PFSK-1 (cell line): ENCODE data around the gene ARID4A.

Experiments used
- FOXP2 ChIP-seq: optimal IDR thresholded peaks from 2 replicates; pipeline ENCODE3; 2011; ENCODE audit warnings: borderline replicate concordance, control low read depth, inconsistent platforms; ENCODE audit not compliant: insufficient read depth; ENCODE audit errors: extremely low read length, extremely low read depth
- POLR2AphosphoS5 ChIP-seq: IDR thresholded peaks from 2 replicates; pipeline ENCODE4 v1.6.1; 2012; ENCODE audit warnings: low read depth, mild to moderate bottlenecking, control low read depth, low read length, moderate library complexity
- SIN3A ChIP-seq: IDR thresholded peaks from 2 replicates; pipeline ENCODE4 v1.6.1; 2012; ENCODE audit warnings: mild to moderate bottlenecking, low read length, moderate library complexity, borderline replicate concordance; ENCODE audit not compliant: insufficient read depth
- TAF1 ChIP-seq: IDR thresholded peaks from 2 replicates; pipeline ENCODE4 v1.6.1; 2012; ENCODE audit warnings: low read length, control low read depth, borderline replicate concordance; ENCODE audit not compliant: insufficient read depth
- TF ChIP-seq, protein P1 (sequence below), 2 experiments: IDR thresholded peaks; 2 replicates each; pipeline versions ENCODE4 v1.6.1 to v1.8.0; 2011 to 2012; ENCODE audit warnings: low read depth in 2 of 2, low read length in 2 of 2, control low read depth in 1 of 2, inconsistent platforms in 1 of 2, mild to moderate bottlenecking in 1 of 2, moderate library complexity in 1 of 2; ENCODE audit not compliant: insufficient read depth in 1 of 2

Gene ARID4A

DNA sequence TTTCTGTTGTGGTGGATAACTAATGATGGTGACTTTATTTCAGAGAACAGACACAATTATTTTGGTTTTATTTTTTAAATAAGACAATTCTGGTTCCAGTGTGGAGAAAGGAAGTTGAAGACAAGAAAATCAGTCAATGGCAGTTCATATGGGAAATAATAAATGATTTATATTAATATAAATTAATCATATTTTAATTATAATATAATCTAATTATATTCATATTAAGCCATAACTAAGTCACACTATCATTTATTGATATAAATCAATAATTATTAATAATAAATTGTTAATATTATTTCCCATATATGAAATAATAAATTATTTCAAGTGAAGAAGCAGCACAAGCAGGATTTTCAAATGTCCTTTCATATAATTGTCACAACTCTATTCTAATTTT lies 100.1 kb downstream of the ARID4A start:
- no peak for TF ChIP-seq POLR2AphosphoS5
- no peak for TF ChIP-seq TAF1
- no peak for TF ChIP-seq FOXP2
- TF ChIP-seq SIN3A: no peak
- TF ChIP-seq, protein P1, sequence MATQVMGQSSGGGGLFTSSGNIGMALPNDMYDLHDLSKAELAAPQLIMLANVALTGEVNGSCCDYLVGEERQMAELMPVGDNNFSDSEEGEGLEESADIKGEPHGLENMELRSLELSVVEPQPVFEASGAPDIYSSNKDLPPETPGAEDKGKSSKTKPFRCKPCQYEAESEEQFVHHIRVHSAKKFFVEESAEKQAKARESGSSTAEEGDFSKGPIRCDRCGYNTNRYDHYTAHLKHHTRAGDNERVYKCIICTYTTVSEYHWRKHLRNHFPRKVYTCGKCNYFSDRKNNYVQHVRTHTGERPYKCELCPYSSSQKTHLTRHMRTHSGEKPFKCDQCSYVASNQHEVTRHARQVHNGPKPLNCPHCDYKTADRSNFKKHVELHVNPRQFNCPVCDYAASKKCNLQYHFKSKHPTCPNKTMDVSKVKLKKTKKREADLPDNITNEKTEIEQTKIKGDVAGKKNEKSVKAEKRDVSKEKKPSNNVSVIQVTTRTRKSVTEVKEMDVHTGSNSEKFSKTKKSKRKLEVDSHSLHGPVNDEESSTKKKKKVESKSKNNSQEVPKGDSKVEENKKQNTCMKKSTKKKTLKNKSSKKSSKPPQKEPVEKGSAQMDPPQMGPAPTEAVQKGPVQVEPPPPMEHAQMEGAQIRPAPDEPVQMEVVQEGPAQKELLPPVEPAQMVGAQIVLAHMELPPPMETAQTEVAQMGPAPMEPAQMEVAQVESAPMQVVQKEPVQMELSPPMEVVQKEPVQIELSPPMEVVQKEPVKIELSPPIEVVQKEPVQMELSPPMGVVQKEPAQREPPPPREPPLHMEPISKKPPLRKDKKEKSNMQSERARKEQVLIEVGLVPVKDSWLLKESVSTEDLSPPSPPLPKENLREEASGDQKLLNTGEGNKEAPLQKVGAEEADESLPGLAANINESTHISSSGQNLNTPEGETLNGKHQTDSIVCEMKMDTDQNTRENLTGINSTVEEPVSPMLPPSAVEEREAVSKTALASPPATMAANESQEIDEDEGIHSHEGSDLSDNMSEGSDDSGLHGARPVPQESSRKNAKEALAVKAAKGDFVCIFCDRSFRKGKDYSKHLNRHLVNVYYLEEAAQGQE (IDR thresholded peaks at IDR 0.05; ENCODE audit: insufficient read depth in 1 of 2, low read depth in 2 of 2, low read length in 2 of 2): no peak

DNA sequence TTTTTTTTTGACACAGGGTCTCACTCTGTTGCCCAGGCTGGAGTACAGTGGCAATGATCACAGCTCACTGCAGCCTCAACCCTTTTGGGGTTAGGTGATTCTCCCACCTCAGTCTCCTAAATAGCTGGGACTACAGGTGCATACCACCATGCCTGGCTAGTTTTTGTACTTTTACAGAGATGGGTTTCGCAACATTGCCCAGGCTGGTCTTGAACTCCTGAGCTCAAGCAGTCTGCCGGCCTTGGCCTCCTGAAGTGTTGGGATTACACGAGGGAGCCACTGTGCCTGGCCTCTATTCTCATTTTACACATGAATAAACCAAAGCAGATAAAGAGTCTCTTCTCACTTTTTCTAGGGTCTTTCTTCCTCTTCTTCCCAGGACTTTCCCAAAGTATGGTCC lies 100.5 kb downstream of the ARID4A start:
- TF ChIP-seq SIN3A (no peak), POLR2AphosphoS5 (no peak), FOXP2 (no peak), TAF1 (no peak)
- TF ChIP-seq, protein P1 (IDR thresholded peaks at IDR 0.05; ENCODE audit: insufficient read depth in 1 of 2, low read depth in 2 of 2, low read length in 2 of 2): no peak

DNA sequence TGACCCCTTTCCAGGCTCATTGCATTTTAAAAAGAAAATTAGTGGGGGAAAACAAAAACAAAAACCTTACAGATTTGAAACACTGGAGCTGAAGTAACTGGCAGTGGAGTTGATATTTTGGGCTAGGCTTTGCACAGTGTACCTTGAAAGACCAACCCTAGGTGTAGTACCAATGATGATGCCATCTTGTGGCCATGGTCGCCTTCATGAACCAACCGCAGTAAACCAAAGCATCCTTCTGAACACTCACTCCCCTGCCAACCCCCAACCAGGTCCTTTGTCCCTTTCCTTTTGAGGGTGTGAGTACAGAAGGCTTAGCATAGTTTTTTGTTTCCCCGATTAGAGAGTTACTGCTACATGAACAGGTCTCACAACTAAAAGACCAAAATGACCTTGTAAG lies 103.2 kb downstream of the ARID4A start:
- no peak for TF ChIP-seq SIN3A
- TF ChIP-seq, protein P1 (IDR thresholded peaks at IDR 0.05; ENCODE audit: insufficient read depth in 1 of 2, low read depth in 2 of 2, low read length in 2 of 2): no peak
- no peak for TF ChIP-seq TAF1
- no peak for TF ChIP-seq FOXP2
- no peak for TF ChIP-seq POLR2AphosphoS5

DNA sequence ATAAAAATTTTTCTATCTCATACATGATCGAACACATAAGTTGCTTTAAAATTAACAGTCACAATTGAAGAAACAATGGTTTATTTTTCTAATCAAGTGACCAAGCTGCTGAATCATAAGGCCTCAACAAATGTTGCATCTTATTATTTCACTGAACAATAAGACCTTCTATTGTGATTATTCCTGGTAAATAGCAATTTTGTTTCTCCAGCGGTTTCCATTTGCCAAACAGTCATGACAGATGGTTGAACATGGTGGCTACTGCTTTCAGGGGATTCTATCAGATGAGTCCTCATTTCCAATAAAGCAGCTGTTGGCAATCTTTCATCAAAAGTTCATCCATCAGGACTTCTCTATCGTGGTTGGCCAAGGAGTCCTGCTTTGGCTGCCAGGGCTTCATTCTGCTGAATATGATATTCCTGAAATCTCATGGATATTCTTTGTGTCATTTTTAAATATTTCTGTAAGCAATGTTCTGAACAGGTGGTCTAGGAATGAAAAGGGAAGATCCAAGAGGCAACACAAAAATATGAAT lies 110.4 kb downstream of the ARID4A start:
- no peak for TF ChIP-seq POLR2AphosphoS5
- TF ChIP-seq TAF1: no peak
- no peak for TF ChIP-seq FOXP2
- TF ChIP-seq, protein P1 (IDR thresholded peaks at IDR 0.05; ENCODE audit: insufficient read depth in 1 of 2, low read depth in 2 of 2, low read length in 2 of 2): no peak
- no peak for TF ChIP-seq SIN3A

DNA sequence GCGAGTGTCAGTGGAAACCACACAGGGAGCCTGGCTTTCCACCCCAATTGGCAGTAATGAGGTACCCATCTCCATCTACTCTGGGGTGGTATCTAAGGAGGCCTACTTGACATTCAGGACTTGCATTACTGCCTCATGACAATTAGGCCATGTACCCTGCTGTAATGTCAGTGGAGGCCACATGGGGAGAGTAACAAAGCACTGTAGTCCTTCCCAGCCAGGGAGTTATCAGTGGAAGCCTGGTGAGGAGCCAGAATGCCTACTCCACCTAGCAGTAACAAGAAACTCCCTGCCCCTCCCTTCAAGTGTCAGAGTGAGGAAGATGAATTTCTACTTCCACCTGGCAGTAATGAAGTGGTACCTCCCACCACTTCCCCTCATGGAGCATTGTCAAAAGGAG lies 116.5 kb downstream of the ARID4A start:
- TF ChIP-seq, protein P1 (IDR thresholded peaks at IDR 0.05; ENCODE audit: insufficient read depth in 1 of 2, low read depth in 2 of 2, low read length in 2 of 2): no peak
- TF ChIP-seq TAF1 (no peak), POLR2AphosphoS5 (no peak), SIN3A (no peak), FOXP2 (no peak)
